Measurements from ENCODE around the gene TMEM167A. TPM values are rescaled to one million over a fixed set of nuclear protein-coding genes. Genes with fewer than 3 reads are reported as not detected.
A peak's percentile ranks its signal among the peaks of the same experiment; 100 is the strongest.

The TMEM167A gene
- total and polyA plus RNA-seq, 2 of the 4 experiments (the other 2 are of a cell fraction) = 34.6 to 45.1 TPM

DNA sequence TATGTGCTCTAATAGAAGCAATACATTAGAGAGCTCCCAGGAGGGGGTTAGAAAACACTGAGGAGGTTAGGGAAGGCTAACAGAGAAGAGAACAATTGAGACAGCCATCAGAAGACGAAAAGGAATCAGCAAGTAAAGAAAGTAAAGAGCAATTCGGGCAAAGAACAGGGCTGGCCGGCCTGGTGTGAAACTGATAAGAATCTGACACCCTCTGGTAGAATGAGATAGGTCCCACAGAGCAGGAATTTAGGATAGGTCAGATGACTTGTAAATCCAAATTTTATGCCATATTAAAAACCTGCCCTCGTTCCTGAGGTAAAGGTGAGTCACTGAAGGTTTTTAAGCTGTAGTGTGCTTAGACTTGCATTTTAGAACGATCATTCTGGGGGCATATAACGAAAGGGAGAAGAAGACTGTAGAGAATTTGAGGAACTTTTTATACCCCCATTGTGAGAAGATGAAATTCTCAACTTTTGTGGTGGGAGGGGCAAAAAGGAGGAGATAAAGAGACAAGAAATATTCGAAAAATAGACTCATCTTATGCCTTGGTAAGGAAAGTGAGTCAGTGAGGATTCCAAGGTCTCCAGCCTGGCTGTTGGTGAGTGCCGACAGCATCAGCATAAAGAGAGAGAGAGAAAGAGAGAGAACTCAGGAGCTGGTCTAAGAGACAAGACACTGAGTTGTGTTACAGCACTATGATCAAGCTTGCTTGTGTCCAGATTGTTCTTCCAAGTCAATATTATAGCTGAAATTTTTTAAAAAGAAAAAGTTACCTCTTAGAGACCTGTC, 51.3 kb downstream of the TMEM167A start:
- dilution Hi-C loops (cut with HindIII; ENCODE audit: low sequenced_read_pairs, unreplicated experiment) (no loop called here), in situ Hi-C loops (cut with MboI; ENCODE audit: low sequenced_read_pairs) (no loop called here), intact Hi-C loops (cut with micrococcal nuclease) (no loop called here)
- Histone ChIP-seq H3K4me1 (ENCODE audit: control insufficient read depth, insufficient read depth, low read length) (peaks cover 2% of the 10 kb centered on the region), H4K20me1 (ENCODE audit: insufficient read depth, low read length) (no peaks in the 10 kb centered on the region), H3K36me3 (ENCODE audit: control insufficient read depth, insufficient read depth, low read length) (no peaks in the 10 kb centered on the region), H3K27me3 (ENCODE audit: control insufficient read depth, insufficient read depth, low read length) (no peaks in the 10 kb centered on the region), H4K91ac (ENCODE audit: insufficient read depth, low read depth, low read length) (no peak overlapping the region), H3K9me3 (ENCODE audit: control insufficient read depth, insufficient read depth, low read length) (no peaks in the 10 kb centered on the region), H2BK120ac (ENCODE audit: low read depth, low read length) (no peak overlapping the region), H2AK5ac (ENCODE audit: low read depth, low read length) (no peak overlapping the region), H3K56ac (ENCODE audit: extremely low read depth, insufficient read depth, low read length) (no peak overlapping the region), H3K4ac (ENCODE audit: low read depth, low read length) (no peak overlapping the region), H4K8ac (ENCODE audit: low read depth in 2 of 2, low read length in 2 of 2) (no peak overlapping the region), H3K9me1 (ENCODE audit: insufficient read depth, low read length) (no peaks in the 10 kb centered on the region), H3K9ac (ENCODE audit: low read depth, low read length) (no peak overlapping the region), H3K14ac (replicated peaks; ENCODE audit: low read depth, low read length) (no peak overlapping the region), H2BK5ac (ENCODE audit: low read depth, low read length, poor library complexity, severe bottlenecking) (no peak overlapping the region), H2BK20ac (ENCODE audit: low read depth, low read length) (no peak overlapping the region), H3K23ac (ENCODE audit: low read depth, low read length) (no peak overlapping the region), H3K27ac (ENCODE audit: insufficient read depth, low read length) (no peak overlapping the region), H3K18ac (ENCODE audit: low read depth, low read length) (no peak overlapping the region), H2AK9ac (replicated peaks; ENCODE audit: low read depth, low read length, poor library complexity) (no peak overlapping the region), H2BK15ac (ENCODE audit: low read depth, low read length) (no peak overlapping the region), H4K5ac (ENCODE audit: low read depth, low read length) (no peak overlapping the region), H3K79me1 (ENCODE audit: low read depth in 1 of 2, low read length in 2 of 2) (no peaks in the 10 kb centered on the region), H3K4me2 (ENCODE audit: low read depth, low read length) (no peak overlapping the region), H2AFZ (replicated peaks; ENCODE audit: low read length, poor library complexity) (no peak overlapping the region), H3K4me3 (ENCODE audit: insufficient read depth, low read depth, low read length) (no peak overlapping the region)
- TF ChIP-seq CEBPB (IDR thresholded peaks at IDR 0.05; ENCODE audit: low read depth, low read length) = no peak
- TF ChIP-seq NFE2L2 (IDR thresholded peaks at IDR 0.05; ENCODE audit: low read depth, low read length) = no peak
- TF ChIP-seq RFX5 (IDR thresholded peaks at IDR 0.05; ENCODE audit: low read depth, low read length) = no peak
- no peak for TF ChIP-seq MXI1 (IDR thresholded peaks at IDR 0.05; ENCODE audit: borderline replicate concordance, low read depth, low read length)
- TF ChIP-seq, protein P1, sequence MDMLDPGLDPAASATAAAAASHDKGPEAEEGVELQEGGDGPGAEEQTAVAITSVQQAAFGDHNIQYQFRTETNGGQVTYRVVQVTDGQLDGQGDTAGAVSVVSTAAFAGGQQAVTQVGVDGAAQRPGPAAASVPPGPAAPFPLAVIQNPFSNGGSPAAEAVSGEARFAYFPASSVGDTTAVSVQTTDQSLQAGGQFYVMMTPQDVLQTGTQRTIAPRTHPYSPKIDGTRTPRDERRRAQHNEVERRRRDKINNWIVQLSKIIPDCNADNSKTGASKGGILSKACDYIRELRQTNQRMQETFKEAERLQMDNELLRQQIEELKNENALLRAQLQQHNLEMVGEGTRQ (IDR thresholded peaks at IDR 0.05; ENCODE audit: low read depth, low read length) = no peak
- no peak for TF ChIP-seq FOS (IDR thresholded peaks at IDR 0.05; ENCODE audit: low read depth, low read length)
- TF ChIP-seq POLR2A (IDR thresholded peaks at IDR 0.05; ENCODE audit: low read depth, low read length) = no peak
- no peak for TF ChIP-seq MAZ (IDR thresholded peaks at IDR 0.05; ENCODE audit: borderline replicate concordance, low read depth, low read length)
- TF ChIP-seq SMC3 (IDR thresholded peaks at IDR 0.05; ENCODE audit: low read depth, low read length) = no peak
- no peak for TF ChIP-seq BHLHE40 (IDR thresholded peaks at IDR 0.05; ENCODE audit: low read depth, low read length)
- no peak for TF ChIP-seq MAFK (IDR thresholded peaks at IDR 0.05; ENCODE audit: low read depth, low read length)
- CTCF ChIA-PET = no interaction called here
- WGBS, 2 experiments (ENCODE audit: extremely low coverage in 2 of 2, insufficient read length in 1 of 2) = 88% methylated on average over 3 of the region's 8 CpGs; no CpG with 5 or more reads in 1 of the 2 experiments
- ATAC-seq (ENCODE audit: low read depth) (no peak), DNase-seq (peak; percentile 12)
- no TSS peak for BruUV-seq (replicated peaks)
- POLR2A ChIA-PET (ENCODE audit: unreplicated experiment) = no interaction called here

Data from IMR-90 (cell line).